Nephron (organoid): ENCODE results near the gene ITPRID1.

Experiments
- H3K27ac Mint-ChIP-seq, 3 experiments: 2 replicates each; pipeline ENCODE4 v1.8.0; 2020; ENCODE audit warnings: mixed read lengths in 3 of 3, mild to moderate bottlenecking in 2 of 3, moderate library complexity in 1 of 3
- H3K27me3 Mint-ChIP-seq: 2 replicates; pipeline ENCODE4 v1.8.0; 2021; ENCODE audit warnings: low read depth, mild to moderate bottlenecking, moderate library complexity, mixed read lengths
- H3K36me3 Mint-ChIP-seq: 2 replicates; pipeline ENCODE4 v1.8.0; 2020; ENCODE audit warnings: low read depth, mixed read lengths
- H3K4me1 Mint-ChIP-seq: 2 replicates; pipeline ENCODE4 v1.8.0; 2020; ENCODE audit warnings: mixed read lengths
- H3K4me3 Mint-ChIP-seq, 3 experiments: 2 replicates each; pipeline ENCODE4 v1.8.0; 2020; ENCODE audit warnings: mild to moderate bottlenecking in 3 of 3, mixed read lengths in 3 of 3, moderate library complexity in 2 of 3
- H3K9me3 Mint-ChIP-seq: 2 replicates; pipeline ENCODE4 v1.8.0; 2020; ENCODE audit warnings: mixed read lengths
- CTCF ChIP-seq, 3 experiments: fragments of 200-600 bp; sonication (generic); IDR thresholded peaks; one replicate each; pipeline ENCODE4 v1.5.0; 2021; ENCODE audit warnings: antibody characterized with exemption in 3 of 3; ENCODE audit not compliant: unreplicated experiment in 3 of 3

The ITPRID1 gene

DNA sequence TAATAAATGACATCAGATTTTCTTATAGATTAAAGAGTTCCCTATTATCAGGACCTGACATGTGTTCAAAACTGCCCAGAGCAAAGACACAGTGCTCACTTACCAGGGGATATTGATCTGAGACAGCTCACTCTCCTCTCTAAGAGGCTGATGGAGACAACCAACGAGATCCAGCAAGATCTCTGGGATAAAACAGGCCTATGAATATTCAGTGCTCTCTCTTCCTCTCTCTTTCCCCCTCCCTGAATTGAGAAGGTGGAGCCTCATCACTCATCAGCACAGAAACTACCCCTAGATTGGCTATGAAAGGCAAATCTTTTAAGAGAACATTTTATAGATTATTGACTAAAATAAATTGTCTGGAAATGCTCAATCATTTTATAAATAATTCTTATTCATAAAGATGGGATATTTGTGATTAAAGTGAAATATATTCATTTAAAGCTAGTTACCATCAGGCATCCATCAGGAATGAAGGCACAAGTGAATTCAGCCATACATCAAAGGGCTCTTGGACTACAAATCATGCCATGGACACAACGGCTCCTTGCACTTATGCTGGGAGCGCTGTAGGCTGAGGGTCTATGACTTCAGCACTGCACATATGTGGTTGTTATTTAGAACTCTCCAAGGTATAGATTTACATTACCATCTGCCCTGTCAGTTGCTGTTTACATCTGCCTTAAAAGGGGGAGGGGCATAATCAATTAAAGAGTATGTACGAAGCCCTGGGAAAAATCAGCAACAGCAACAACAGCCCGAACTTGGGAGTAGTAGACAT is 169.7 kb downstream of the ITPRID1 start:
- Mint-ChIP-seq H3K4me3 (no peak overlapping the region), H3K27me3 (peaks cover 5% of the 10 kb centered on the region), H3K36me3 (no peaks in the 10 kb centered on the region), H3K4me1 (no peaks in the 10 kb centered on the region), H3K27ac (no peak overlapping the region), H3K9me3 (no peaks in the 10 kb centered on the region)
- TF ChIP-seq CTCF (IDR thresholded peaks at IDR 0.05; ENCODE audit: unreplicated experiment in 3 of 3), result no peak

DNA sequence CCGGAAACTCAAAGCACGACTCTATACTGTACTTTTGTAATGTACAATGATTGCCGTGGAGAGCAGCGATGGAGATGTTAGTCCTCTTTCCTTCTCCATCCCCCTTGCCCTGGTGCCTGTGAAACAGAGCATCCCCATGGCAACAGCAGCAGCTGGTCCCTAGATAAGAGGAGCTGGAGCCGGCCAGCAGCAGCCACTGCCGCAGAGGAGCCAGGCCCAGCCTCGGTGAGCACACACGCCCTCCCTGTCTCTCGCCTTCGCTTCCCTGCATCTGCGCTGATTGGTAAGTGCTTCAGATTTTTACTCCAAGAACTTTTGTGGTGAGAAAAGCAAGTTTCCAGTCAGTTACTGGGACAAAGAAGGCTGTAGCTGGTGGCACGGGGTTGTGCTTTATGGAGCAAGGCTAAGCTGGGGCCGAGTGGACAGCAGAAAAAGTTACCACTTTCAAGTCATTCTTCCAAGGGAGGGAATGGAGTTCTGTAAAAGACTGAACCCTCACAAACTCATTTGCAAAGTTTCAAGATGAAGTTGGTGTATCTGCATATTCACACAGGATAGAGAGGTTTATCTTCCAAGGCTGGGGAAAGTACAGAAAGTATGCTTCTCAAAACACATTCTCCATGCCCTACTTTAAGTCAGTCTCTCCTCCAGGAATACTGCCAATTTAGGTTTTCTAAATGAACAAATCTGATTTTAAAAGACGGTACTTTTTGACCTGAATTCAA is 173.3 kb downstream of the ITPRID1 start, which contains the start of gene PPP1R17:
Gene PPP1R17 (plus strand): TSS at position 192 of the 725 bp plus-strand sequence. CDS start 5,227 bp downstream, outside the sequence.
- H3K27me3 Mint-ChIP-seq, result peaks cover 5% of the 10 kb centered on the region
- TF ChIP-seq CTCF (IDR thresholded peaks at IDR 0.05; ENCODE audit: unreplicated experiment in 3 of 3), result no peak
- peaks cover 2% of the 10 kb centered on the region for H3K4me1 Mint-ChIP-seq
- no peak within 1 kb of the TSS for H3K4me3 Mint-ChIP-seq
- H3K36me3 Mint-ChIP-seq, result no peaks in the 10 kb centered on the region
- no peak within 1 kb of the TSS for H3K27ac Mint-ChIP-seq
- H3K9me3 Mint-ChIP-seq, result no peaks in the 10 kb centered on the region

- peaks cover 5% of the 10 kb centered on the region for H3K27me3 Mint-ChIP-seq
- H3K36me3 Mint-ChIP-seq, result no peaks in the 10 kb centered on the region
- TF ChIP-seq CTCF (IDR thresholded peaks at IDR 0.05; ENCODE audit: unreplicated experiment in 3 of 3), result no peak
- peaks cover 6% of the 10 kb centered on the region for H3K4me1 Mint-ChIP-seq
- no peaks in the 10 kb centered on the region for H3K9me3 Mint-ChIP-seq
- H3K4me3 Mint-ChIP-seq, result no peak overlapping the region
- H3K27ac Mint-ChIP-seq, result no peak overlapping the region
Measured at GRCh38 chr7:31688372-31688771, 174.5 kb downstream of the ITPRID1 start.

GRCh38 chr7:31688996-31689395 is 175.1 kb downstream of the ITPRID1 start:
- Mint-ChIP-seq H3K27ac (no peak overlapping the region), H3K27me3 (peaks cover 5% of the 10 kb centered on the region), H3K9me3 (no peaks in the 10 kb centered on the region), H3K36me3 (no peaks in the 10 kb centered on the region), H3K4me1 (peaks cover 6% of the 10 kb centered on the region), H3K4me3 (no peak overlapping the region)
- TF ChIP-seq CTCF (IDR thresholded peaks at IDR 0.05; ENCODE audit: unreplicated experiment in 3 of 3), result no peak

DNA sequence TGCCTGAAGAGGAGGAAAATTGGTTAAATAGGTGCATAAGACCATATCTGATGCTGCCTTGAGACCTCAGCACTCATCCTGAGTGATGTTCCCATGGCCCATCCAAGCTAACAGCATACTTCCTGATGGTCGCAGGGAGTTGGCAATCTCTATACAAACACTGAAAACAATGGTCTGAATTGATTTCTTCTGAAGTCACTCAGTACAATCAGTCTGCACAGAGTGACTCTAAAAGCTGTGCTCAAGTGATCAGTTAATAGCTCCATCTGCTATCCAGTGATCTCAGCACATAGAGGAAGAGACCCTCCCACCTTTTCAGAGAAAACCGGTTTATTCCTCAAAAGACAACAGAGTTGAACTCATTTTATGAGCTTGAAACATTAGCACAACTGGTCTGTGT is 177.0 kb downstream of the ITPRID1 start:
- TF ChIP-seq CTCF (IDR thresholded peaks at IDR 0.05; ENCODE audit: unreplicated experiment in 3 of 3), result no peak

More for the DNA sequence above, 177.0 kb downstream of the ITPRID1 start:
- Mint-ChIP-seq H3K27ac (no peak overlapping the region), H3K4me1 (peaks cover 6% of the 10 kb centered on the region), H3K36me3 (no peaks in the 10 kb centered on the region), H3K27me3 (peaks cover 5% of the 10 kb centered on the region), H3K4me3 (no peak overlapping the region), H3K9me3 (no peaks in the 10 kb centered on the region)
